ENCODE measurements around the gene PCDHB14.
"Not testable (repeated sequence)": the region's sequence is repeated elsewhere in the genome, so short reads cannot be mapped to it uniquely, and the experiment has no call there.

Gene PCDHB14

DNA sequence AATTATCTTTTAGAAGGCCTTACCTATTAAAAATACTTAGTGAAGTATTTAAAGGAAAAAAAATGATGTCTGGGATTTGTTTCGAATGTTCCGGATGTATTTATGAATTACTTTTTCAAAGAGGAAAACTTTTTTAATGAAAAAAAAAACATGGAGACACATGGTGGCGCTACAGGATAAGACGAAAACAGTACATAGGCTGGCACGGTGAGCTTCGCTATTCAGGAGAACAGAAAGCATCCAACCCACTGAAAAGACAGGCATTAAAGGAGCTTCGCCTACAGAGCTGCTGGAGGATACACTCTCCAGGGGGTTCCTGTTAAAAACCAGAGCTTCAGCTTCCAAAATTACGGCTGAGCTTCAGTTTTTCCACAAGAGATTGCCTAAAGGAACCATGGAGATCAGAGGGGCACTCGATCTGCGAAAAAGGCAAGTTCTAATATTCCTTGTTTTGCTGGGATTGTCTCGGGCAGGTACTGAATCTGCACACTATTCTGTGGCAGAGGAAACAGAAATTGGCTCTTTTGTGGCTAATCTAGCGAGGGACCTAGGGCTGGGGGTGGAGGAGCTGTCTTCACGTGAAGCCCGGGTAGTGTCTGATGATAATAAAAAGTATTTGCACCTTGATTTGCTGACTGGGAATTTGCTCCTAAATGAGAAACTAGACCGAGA is at the start of gene PCDHB14:
Gene PCDHB14 (plus strand): TSS at position 232 of the 672 bp plus-strand sequence. CDS start 163 bp downstream, at position 395.
- TF ChIP-seq JUND (IDR thresholded peaks at IDR 0.05; ENCODE audit: low read depth), result no peak
- DNase-seq (ENCODE audit: low read depth in 1 of 2, low spot score in 1 of 2), result peak in 1 of 2 experiments; percentile 24
- in situ Hi-C loops (cut with HindIII; ENCODE audit: low pct_unique_long_range_greater_than_20kb, low sequenced_read_pairs), result no loop called here

DNA sequence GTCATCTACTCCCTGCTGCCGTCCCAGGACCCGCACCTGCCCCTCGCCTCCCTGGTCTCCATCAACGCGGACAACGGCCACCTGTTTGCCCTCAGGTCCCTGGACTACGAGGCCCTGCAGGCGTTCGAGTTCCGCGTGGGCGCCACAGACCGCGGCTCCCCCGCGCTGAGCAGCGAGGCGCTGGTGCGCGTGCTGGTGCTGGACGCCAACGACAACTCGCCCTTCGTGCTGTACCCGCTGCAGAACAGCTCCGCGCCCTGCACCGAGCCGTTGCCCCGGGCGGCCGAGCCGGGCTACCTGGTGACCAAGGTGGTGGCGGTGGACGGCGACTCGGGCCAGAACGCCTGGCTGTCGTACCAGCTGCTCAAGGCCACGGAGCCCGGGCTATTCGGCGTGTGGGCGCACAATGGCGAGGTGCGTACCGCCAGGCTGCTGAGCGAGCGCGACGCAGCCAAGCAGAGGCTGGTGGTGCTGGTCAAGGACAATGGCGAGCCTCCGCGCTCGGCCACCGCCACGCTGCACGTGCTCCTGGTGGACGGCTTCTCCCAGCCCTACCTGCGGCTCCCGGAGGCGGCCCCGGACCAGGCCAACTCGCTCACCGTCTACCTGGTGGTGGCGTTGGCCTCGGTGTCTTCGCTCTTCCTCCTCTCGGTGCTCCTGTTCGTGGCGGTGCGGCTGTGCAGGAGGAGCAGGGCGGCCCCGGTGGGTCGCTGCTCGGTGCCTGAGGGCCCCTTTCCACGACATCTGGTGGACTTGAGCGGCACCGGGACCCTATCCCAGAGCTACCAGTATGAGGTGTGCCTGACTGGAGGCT is 48.6 kb upstream of the PCDHB14 start:
- in situ Hi-C loops (cut with HindIII; ENCODE audit: low pct_unique_long_range_greater_than_20kb, low sequenced_read_pairs), result not testable (repeated sequence)

DNA sequence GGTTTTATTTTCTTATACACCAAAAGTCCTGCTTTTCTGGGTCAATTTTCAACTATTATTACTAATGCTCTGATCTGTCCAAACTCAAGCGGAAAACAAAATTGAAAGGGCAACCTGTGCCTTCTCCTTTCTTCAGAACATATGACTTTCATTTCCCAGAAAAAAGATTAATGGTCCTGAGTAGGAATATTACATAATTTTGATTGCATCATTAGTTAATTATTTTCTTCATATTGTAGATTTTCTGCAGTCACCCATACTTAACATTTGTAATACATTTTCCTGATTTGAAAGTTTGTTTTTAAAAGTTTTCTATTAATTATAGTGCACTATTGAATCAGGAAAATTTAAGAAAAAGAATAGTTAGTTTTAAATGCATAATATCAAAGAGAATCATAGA is 47.2 kb upstream of the PCDHB14 start:
- DNase-seq (ENCODE audit: low read depth in 1 of 2, low spot score in 1 of 2), result no peak
- TF ChIP-seq JUND (IDR thresholded peaks at IDR 0.05; ENCODE audit: low read depth), result no peak
- in situ Hi-C loops (cut with HindIII; ENCODE audit: low pct_unique_long_range_greater_than_20kb, low sequenced_read_pairs), result no loop called here

More for the DNA sequence above, 48.6 kb upstream of the PCDHB14 start:
- not testable (repeated sequence) for DNase-seq (ENCODE audit: low read depth in 1 of 2, low spot score in 1 of 2)

DNA sequence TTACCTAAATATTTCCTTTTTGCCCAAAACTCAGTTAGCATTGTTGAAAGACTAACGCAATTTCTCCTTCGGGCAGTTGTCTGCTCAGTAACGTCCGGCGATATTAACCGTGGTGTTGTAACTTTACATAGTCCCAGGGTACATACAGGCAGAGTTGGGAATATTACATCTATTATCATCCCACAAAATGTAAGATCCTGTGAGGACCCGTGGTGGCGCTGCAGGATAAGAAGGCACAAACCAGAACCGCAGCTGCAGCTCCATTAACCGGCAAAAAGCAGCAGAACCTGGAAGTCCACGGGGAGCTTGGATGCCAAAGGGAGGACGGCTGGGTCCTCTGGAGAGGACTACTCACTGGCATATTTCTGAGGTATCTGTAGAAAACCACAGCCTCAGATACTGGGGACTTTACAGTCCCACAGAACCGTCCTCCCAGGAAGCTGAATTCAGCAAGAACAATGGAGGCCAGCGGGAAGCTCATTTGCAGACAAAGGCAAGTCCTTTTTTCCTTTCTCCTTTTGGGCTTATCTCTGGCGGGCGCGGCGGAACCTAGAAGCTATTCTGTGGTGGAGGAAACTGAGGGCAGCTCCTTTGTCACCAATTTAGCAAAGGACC is 45.5 kb upstream of the PCDHB14 start, which contains the start of gene PCDHB8:
Gene PCDHB8 (plus strand): TSS at position 214 of the 615 bp plus-strand sequence. CDS start 245 bp downstream, at position 459.
- in situ Hi-C loops (cut with HindIII; ENCODE audit: low pct_unique_long_range_greater_than_20kb, low sequenced_read_pairs), result not testable (repeated sequence)
- peak; percentile 80 to 87 for DNase-seq (ENCODE audit: low read depth in 1 of 2, low spot score in 1 of 2)

DNA sequence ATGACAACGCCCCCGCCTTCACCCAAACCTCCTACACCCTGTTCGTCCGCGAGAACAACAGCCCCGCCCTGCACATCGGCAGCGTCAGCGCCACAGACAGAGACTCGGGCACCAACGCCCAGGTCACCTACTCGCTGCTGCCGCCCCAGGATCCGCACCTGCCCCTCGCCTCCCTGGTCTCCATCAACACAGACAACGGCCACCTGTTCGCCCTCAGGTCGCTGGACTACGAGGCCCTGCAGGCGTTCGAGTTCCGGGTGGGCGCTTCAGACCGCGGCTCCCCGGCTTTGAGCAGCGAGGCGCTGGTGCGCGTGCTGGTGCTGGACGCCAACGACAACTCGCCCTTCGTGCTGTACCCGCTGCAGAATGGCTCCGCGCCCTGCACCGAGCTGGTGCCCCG is 43.8 kb upstream of the PCDHB14 start:
- in situ Hi-C loops (cut with HindIII; ENCODE audit: low pct_unique_long_range_greater_than_20kb, low sequenced_read_pairs); DNase-seq (ENCODE audit: low read depth in 1 of 2, low spot score in 1 of 2): not testable (repeated sequence)

DNA sequence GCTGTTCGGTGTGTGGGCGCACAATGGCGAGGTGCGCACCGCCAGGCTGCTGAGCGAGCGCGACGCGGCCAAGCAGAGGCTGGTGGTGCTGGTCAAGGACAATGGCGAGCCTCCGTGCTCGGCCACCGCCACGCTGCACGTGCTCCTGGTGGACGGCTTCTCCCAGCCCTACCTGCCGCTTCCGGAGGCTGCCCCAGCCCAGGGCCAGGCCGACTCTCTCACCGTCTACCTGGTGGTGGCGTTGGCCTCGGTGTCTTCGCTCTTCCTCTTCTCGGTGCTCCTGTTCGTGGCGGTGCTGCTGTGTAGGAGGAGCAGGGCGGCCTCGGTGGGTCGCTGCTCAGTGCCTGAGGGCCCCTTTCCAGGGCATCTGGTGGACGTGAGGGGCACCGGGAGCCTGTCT is 43.3 kb upstream of the PCDHB14 start:
- in situ Hi-C loops (cut with HindIII; ENCODE audit: low pct_unique_long_range_greater_than_20kb, low sequenced_read_pairs), result not testable (repeated sequence)

DNA sequence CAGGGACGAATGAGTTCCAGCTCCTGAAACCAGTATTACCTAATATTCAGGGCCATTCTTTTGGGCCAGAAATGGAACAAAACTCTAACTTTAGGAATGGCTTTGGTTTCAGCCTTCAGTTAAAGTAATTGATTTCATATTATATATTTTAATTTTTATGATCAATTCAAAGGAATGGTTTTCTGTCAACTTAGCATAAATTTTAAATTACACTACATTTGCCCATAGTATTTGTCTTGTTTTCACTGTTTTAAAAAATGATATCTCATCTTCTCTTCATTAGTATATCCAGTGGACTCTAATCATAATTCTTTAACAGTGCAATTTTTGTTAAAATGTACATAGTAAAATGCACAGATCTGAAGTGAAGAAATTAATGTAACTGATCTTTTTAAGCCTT is 42.8 kb upstream of the PCDHB14 start:
- no peak for TF ChIP-seq JUND (IDR thresholded peaks at IDR 0.05; ENCODE audit: low read depth)
- DNase-seq (ENCODE audit: low read depth in 1 of 2, low spot score in 1 of 2), result no peak
- in situ Hi-C loops (cut with HindIII; ENCODE audit: low pct_unique_long_range_greater_than_20kb, low sequenced_read_pairs), result no loop called here

More for the DNA sequence above, 43.3 kb upstream of the PCDHB14 start:
- DNase-seq (ENCODE audit: low read depth in 1 of 2, low spot score in 1 of 2), result not testable (repeated sequence)

DNA sequence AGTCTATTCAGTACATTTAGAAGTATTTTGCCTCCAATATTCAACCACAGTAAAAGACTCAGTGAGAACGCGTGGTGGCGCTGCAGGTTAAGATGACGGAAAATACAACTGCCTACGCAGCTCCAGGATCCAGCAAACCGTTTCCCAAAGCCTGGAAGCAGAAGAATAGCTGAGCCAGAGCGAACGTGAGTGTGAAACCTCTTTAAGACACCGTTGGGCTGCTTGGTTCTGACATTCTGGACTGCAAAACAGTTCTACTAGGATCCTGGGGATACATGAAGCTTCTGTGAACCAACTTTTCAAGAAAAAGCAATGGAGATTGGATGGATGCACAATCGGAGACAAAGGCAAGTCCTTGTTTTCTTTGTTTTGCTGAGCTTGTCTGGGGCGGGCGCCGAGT is 40.9 kb upstream of the PCDHB14 start, which contains the start of gene PCDHB16:
Gene PCDHB16 (plus strand): TSS at position 140 of the 400 bp plus-strand sequence. CDS start 173 bp downstream, at position 313.
- peak; percentile 59 to 71 for DNase-seq (ENCODE audit: low read depth in 1 of 2, low spot score in 1 of 2)
- no peak for TF ChIP-seq JUND (IDR thresholded peaks at IDR 0.05; ENCODE audit: low read depth)
- in situ Hi-C loops (cut with HindIII; ENCODE audit: low pct_unique_long_range_greater_than_20kb, low sequenced_read_pairs), result no loop called here

DNA sequence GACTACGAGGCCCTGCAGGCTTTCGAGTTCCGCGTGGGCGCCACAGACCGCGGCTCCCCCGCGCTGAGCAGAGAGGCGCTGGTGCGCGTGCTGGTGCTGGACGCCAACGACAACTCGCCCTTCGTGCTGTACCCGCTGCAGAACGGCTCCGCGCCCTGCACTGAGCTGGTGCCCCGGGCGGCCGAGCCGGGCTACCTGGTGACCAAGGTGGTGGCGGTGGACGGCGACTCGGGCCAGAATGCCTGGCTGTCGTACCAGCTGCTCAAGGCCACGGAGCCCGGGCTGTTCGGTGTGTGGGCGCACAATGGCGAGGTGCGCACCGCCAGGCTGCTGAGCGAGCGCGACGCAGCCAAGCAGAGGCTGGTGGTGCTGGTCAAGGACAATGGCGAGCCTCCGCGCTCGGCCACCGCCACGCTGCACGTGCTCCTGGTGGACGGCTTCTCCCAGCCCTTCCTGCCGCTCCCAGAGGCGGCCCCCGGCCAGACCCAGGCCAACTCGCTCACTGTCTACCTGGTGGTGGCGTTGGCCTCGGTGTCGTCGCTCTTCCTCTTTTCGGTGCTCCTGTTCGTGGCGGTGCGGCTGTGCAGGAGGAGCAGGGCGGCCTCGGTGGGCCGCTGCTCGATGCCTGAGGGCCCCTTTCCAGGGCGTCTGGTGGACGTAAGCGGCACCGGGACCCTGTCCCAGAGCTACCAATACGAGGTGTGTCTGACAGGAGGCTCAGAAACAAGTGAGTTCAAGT is 38.9 kb upstream of the PCDHB14 start:
- in situ Hi-C loops (cut with HindIII; ENCODE audit: low pct_unique_long_range_greater_than_20kb, low sequenced_read_pairs); DNase-seq (ENCODE audit: low read depth in 1 of 2, low spot score in 1 of 2): not testable (repeated sequence)

DNA sequence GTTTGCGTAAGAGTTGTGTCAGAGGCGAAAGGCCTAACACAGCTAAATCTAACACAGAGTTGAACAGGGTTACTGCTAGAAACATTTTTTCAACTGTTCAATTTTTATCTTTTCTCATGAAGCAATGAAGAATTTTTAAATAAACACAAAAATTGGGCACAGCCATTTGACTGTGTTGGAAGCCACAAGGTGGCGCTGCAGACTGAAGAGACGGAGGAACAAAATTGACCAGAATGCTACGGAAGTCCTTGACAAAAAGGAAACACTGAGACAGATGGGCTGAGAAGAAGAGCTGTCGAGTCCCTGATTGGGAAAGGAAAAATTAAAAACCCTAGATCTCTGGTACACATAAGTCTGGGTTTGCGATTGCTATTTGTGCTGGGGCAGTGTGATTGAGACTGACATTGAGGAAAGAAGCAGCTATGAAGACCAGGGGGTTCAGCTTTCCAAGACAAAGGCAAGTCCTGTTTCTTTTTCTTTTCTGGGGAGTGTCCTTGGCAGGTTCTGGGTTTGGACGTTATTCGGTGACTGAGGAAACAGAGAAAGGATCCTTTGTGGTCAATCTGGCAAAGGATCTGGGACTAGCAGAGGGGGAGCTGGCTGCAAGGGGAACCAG is 36.1 kb upstream of the PCDHB14 start, which contains the start of gene PCDHB9:
Gene PCDHB9 (plus strand): TSS at position 265 of the 616 bp plus-strand sequence. CDS start 158 bp downstream, at position 423.
- no peak for TF ChIP-seq JUND (IDR thresholded peaks at IDR 0.05; ENCODE audit: low read depth)
- DNase-seq (ENCODE audit: low read depth in 1 of 2, low spot score in 1 of 2), result peak; percentile 84 to 91
- in situ Hi-C loops (cut with HindIII; ENCODE audit: low pct_unique_long_range_greater_than_20kb, low sequenced_read_pairs), result no loop called here

DNA sequence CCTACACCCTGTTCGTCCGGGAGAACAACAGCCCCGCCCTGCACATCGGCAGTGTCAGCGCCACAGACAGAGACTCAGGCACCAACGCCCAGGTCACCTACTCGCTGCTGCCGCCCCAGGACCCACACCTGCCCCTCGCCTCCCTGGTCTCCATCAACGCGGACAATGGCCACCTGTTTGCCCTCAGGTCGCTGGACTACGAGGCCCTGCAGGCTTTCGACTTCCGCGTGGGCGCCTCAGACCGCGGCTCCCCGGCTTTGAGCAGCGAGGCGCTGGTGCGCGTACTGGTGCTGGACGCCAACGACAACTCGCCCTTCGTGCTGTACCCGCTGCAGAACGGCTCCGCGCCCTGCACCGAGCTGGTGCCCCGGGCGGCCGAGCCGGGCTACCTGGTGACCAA is 34.5 kb upstream of the PCDHB14 start:
- DNase-seq (ENCODE audit: low read depth in 1 of 2, low spot score in 1 of 2); in situ Hi-C loops (cut with HindIII; ENCODE audit: low pct_unique_long_range_greater_than_20kb, low sequenced_read_pairs): not testable (repeated sequence)

DNA sequence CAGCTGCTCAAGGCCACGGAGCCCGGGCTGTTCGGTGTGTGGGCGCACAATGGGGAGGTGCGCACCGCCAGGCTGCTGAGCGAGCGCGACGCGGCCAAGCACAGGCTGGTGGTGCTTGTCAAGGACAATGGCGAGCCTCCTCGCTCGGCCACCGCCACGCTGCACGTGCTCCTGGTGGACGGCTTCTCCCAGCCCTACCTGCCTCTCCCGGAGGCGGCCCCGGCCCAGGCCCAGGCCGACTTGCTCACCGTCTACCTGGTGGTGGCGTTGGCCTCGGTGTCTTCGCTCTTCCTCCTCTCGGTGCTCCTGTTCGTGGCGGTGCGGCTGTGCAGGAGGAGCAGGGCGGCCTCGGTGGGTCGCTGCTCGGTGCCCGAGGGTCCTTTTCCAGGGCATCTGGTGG is 34.0 kb upstream of the PCDHB14 start:
- in situ Hi-C loops (cut with HindIII; ENCODE audit: low pct_unique_long_range_greater_than_20kb, low sequenced_read_pairs), result not testable (repeated sequence)

More for the DNA sequence above, 34.0 kb upstream of the PCDHB14 start:
- DNase-seq (ENCODE audit: low read depth in 1 of 2, low spot score in 1 of 2), result not testable (repeated sequence)
